Measurements from ENCODE around the gene SPEM1.

SPEM1 gene, protein sequence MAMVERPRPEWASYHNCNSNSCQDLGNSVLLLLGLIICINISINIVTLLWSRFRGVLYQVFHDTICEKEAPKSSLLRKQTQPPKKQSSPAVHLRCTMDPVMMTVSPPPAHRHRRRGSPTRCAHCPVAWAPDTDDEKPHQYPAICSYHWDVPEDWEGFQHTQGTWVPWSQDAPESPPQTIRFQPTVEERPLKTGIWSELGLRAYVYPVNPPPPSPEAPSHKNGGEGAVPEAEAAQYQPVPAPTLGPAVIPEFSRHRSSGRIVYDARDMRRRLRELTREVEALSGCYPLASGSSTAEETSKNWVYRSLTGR

GRCh38 chr17:7419819-7420610 is at the start of gene SPEM1:
SPEM1 (plus strand) TSS chr17:7420324; CDS start chr17:7420385, 61 bp downstream.
- DNase-seq: no peak

DNA sequence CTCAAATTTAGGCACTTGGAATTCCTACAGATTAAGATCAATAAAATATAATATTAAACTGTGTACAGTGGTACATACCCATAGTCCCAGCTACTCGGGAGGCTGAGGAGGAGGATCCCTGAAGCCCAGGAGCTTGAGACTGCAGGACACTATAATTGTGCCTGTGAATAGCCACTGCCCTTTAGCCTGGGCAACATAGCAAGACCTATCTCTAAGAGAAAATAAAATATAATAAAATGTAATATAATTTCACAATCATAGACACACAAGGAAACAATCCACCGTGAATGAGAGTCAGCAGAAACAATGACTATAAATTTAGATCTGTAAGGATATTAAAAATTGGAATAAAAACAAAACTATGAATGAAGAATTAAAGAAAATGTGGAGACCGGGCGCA is 49.3 kb upstream of the SPEM1 start:
- no peak for DNase-seq

GRCh38 chr17:7374353-7374752 is 45.8 kb upstream of the SPEM1 start:
- DNase-seq: no peak

GRCh38 chr17:7379134-7379533 is 41.0 kb upstream of the SPEM1 start:
- DNase-seq: no peak

DNA sequence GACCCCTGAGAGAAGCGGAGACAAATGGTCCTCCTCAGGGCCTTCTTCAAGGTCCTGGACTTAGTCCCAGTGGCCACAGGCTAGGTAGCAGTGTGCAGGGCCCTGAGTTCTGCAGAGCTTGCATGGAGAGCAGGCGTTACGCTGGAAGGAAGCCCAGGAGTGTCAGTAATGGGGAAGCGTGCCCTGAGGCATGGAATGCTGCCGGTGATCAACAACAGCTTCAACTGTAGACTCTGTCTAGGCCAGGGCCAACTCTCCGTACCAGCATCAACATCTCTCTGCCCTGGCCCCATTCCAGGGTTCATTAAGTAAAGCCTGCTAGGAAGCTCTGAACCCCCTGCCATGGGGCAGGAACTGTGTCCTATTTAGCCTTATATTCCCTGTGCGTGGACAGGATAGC is 39.8 kb upstream of the SPEM1 start:
- no peak for DNase-seq

- no peak for DNase-seq
Measured at GRCh38 chr17:7380855-7381683, 39.1 kb upstream of the SPEM1 start, which contains the start of gene TNK1. TNK1 (plus strand) TSS chr17:7381089; CDS start chr17:7382927, 1,838 bp downstream.

DNA sequence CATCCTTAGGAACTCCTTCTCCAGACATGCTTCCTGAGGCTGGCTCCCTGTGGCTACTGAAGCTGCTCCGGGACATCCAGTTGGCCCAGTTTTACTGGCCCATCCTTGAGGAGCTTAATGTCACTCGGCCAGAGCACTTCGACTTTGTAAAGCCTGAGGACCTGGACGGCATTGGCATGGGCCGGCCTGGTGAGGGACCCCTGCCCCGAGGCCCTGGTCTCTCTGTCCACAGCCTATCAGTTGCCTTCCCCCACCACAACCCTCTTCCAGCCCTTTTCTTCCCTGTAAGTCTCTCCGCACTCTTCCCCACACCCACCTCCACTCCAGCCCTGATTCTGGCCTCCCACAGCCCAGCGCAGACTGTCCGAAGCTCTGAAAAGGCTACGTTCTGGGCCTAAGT is 37.2 kb upstream of the SPEM1 start:
- no peak for DNase-seq

GRCh38 chr17:7383371-7383741 is 36.8 kb upstream of the SPEM1 start:
- no peak for DNase-seq

- DNase-seq: peak; percentile 77
Measured at GRCh38 chr17:7383742-7384488, 36.2 kb upstream of the SPEM1 start.

GRCh38 chr17:7384489-7385081 is 35.5 kb upstream of the SPEM1 start:
- no peak for DNase-seq

- DNase-seq: no peak
Measured at GRCh38 chr17:7388856-7389255, 31.3 kb upstream of the SPEM1 start.

DNA sequence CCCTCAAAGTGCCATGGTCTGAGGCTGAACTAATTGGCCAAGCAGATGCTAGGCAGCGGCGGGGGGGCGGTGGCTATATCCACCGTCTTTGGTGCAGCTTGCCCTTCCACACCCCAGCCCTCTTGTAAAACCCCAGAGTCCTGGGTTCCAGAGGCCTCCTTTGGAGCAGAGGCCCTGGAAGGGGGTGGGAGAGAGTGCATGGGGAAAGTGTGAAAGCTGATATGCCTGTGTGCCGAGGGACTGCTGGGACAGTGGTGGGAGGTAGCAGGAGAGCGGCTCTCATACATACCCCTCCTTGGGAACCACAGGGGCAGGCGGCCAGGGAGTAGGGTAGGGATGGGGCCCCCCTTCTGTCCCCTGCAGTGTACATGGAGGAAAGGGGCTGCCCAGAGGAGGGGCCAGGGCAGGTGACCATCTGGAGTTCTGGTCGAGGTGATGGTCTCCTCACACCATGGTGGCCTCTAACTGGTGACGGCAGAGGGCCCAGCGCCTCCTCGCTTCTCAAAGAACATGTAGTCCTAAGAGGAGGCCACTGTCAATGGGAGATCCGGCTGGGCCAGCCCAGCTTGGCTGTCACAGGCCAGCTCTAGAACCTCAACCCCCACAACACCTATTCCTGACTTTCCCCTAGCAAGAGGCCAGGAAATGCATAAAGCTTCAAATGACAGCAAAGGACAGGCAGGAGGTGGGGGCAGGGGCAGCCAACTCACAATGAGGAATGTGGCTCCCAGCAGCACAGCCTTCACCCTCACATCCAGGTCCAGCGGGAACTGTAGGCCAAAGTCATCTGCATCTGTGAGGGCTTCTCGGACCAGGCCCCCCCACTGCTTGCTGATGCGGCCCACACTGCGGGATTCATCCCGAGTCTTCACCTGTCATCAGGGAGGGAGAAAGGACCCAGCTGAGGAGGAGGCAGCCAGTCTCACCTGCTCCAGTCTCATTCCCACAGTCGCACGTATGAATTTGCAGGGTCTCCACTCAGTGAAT is 29.9 kb upstream of the SPEM1 start:
- no peak for DNase-seq

GRCh38 chr17:7391307-7391706 is 28.8 kb upstream of the SPEM1 start:
- DNase-seq: no peak

DNA sequence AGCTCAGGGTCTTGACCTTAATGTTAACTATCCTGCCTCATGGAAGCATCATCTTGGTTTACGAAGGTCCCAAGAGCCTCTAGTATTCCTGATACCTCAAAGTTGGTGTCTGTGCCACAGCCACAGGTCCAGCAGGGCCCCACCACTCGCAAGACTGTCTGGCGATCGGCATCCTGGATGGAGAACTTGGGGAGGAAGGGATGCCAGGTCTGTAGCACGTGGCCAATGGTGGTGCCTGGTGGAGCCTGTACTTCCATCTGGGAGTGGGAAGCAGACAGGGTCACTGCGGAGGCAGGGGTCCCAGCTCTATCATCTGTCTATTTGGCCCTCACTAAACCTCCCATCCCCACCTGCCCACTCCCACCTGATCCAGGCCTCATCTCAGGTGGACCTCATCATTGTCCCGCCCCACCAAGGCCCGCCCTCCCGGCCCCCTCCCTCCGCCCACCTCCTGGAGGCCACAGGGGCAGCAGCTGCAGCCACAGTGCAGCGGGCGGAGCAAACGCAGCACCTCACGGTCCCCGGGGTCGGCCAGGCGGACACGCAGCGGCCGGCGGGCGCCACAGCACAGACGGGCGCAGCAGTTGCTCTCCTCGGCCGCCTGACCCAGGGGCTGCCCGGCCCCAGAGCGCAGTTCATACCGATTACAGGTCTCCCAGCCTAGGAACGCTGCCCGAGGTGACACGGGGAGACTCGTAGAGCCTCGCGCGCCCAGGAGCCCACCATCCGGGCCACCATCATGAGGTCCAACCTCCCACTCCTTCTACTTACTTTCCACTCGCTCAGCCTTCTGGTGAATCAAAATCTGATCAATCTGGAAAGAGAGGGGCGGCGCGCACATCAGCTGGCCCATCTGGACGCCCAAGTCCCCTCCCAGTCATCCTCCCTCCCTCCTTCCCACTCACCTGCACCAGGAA is 27.2 kb upstream of the SPEM1 start:
- DNase-seq: no peak

DNA sequence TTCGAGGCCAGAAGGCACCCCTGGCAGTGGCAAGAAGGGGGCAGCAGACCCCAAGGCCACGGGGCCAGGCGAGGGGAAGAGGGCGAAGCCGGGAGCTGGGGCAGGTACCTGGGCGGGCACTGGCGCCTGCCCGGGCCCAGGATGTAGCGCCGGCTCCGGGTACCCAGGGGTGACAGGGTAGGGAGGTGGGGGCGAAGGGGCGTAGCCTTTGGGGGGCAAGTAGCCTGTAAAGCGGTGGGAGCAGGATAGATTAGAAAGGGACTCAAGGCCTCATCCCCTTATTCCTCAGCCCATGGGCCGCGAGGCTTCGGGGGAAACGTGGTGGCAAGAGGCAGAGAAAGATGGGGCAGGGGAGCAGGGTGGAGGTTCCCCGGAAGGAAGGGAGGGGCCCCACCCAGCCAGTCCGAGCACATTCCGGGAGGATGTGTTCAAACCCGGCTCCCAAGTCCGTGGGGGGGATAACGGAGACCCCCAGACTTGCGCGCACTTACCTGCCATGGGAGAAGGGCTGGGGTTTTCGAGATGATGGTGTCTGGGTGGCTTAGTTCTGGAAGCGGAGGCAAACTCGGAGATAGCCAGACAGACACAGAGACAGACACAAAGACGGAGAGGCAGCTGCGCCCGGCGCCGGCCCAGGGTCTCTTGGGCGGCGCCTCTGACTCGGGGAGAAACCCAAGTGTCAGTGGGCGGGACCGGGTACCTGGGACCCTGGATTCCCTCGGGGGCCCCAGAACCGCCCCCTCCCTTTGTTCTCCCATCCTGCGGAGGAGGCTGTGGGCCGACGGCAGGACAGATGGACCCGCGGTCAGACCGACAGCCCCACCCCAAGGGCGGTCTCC is 26.3 kb upstream of the SPEM1 start:
- peak; percentile 60 for DNase-seq

DNA sequence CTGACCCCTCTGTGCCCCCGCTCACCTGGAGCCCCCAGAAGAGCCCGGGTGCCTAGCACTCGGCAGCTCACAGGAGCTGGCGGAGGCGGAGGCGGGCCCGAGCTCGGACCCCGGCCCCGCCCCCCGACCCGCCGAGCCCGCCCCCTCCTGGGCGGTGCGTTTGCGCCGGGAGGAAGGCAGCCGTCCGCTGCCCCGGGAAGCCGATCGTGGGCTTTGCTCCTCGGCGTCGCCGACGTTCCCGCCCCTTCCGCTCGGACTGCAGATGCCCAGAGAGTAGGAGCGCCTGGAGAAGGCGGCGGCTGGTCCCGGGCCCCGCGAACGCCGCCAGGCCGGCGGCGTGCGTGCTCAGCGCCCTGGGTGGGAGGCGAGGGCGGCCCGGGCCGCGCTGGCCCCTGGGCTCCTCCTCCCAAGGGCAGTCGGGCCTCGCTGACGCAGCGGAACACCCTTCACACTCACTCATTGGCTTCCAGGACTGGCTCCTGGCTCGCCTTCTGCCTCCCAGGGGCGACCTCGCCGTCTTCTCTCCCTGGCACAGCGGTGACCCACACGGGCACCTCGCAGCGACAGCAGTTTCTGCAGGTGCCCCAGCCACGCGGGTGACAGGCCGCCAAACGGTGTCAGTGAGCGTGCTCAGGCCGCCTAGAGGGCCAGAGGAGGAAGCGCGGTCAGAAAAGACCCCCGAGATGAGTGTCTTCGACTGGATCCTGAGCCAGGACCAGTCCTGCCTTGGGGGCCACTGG is 25.5 kb upstream of the SPEM1 start, which contains the start of gene PLSCR3:
Gene PLSCR3 (minus strand): TSS at position 74 of the 740 bp plus-strand sequence. CDS start 415 bp downstream, outside the sequence.
- DNase-seq: peak; percentile 85

- DNase-seq: no peak
Measured at GRCh38 chr17:7396147-7396546, 24.0 kb upstream of the SPEM1 start.

DNA sequence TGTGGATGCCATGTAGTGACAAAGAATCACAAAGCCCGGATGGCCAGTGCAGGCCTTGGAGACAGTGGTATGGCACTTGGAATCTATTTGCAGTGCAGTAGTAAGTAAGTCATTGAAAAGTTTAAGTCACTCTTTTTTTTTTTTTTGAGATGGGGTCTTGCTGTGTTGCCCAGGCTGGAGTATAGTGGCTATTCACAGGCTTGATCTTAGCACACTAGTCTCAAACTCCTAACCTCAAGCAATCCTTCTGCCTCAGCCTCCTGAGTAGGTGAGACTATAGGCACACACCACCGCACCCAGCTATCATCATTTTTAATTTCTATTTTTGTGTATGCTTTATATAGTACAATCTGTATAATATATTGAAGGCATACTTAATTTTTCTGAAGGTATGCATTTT is 21.5 kb upstream of the SPEM1 start:
- DNase-seq: no peak

Measured in stimulated activated CD4-positive, alpha-beta T cell treated with anti-CD3 and anti-CD28 coated beads, Interleukin-12 subunit alpha, Interleukin-12 subunit beta, amount 100 ng/mL, for 4 hours (primary cell).